MM.1S (cell line): ENCODE measurements around the gene GATAD2A.

Experiments used
- CTCF ChIP-seq: fragments of 300-600 bp; sonication (generic); IDR thresholded peaks from 2 replicates; pipeline ENCODE4 v1.5.1; 2016; ENCODE audit warnings: antibody characterized with exemption, low read length, mixed read lengths
- EZH2phosphoT487 ChIP-seq: fragments of 300-600 bp; sonication (generic); IDR thresholded peaks from 2 replicates; pipeline ENCODE4 v1.6.1; 2018; ENCODE audit warnings: antibody characterized with exemption, low read length

DNA sequence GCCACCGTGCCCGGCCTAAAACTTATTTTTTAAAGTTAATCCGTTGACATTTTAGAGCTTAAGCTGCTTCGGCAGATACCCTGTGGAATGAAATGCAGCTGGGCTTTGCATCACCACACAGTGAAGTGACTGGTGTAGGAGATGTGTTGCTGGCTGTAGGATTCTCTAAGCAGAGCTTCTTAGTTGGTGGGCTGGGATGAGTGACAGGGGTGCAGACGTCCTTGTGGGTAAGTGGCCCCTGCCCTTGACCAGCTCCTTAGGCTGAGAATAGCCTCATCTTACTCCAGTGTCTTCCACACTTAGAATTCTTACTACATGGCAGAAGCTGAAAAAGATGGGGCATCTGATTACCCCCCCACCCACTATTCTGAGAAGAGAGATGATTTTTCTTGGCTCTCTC lies 11.6 kb downstream of the GATAD2A start:
- TF ChIP-seq CTCF (no peak), EZH2phosphoT487 (no peak)
